GM12892 (cell line): ENCODE data around the gene ANGPTL7.
"Not testable (repeated sequence)": the region's sequence is repeated elsewhere in the genome, so short reads cannot be mapped to it uniquely, and the experiment has no call there.

ENCODE experiments used
- POLR2A ChIP-seq: IDR thresholded peaks from 2 replicates; pipeline ENCODE4 v1.6.1; 2011; ENCODE audit warnings: low read depth, low read length, control low read depth
- POLR2AphosphoS5 ChIP-seq: IDR thresholded peaks from 2 replicates; pipeline ENCODE4 v1.6.1; 2011; ENCODE audit warnings: low read depth, low read length, control low read depth
- TAF1 ChIP-seq: IDR thresholded peaks from 2 replicates; pipeline ENCODE4 v1.6.1; 2011; ENCODE audit warnings: low read depth, mild to moderate bottlenecking, control low read depth, low read length, borderline replicate concordance

DNA sequence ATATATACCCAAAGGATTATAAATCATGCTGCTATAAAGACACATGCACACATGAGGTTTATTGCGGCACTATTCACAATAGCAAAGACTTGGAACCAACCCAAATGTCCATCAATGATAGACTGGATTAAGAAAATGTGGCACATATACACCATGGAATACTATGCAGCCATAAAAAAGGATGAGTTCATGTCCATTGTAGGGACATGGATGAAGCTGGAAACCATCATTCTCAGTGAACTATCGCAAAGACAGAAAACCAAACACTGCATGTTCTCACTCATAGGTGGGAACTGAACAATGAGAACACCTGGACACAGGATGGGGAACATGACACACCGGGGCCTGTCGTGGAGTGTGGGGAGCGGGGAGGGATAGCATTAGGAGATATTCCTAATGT, 22.4 kb upstream of the ANGPTL7 start:
- TF ChIP-seq POLR2A, POLR2AphosphoS5, TAF1: not testable (repeated sequence)
